ENCODE measurements around the gene BRIP1. TPM values are rescaled to one million over a fixed set of nuclear protein-coding genes. Genes with fewer than 3 reads are reported as not detected.
"Not testable (repeated sequence)": the region's sequence is repeated elsewhere in the genome, so short reads cannot be mapped to it uniquely, and the experiment has no call there.

BRIP1 gene
- total RNA-seq, 1 donor from 2014 or later = 6.4 TPM

- no peak overlapping the region for H2AFZ ChIP-seq (ENCODE audit: low read depth, low read length)
- H4K20me1 ChIP-seq (ENCODE audit: insufficient read depth, low read length) = no peaks in the 10 kb centered on the region
- no peak overlapping the region for H3K27ac ChIP-seq (ENCODE audit: low read depth, low read length)
- no peaks in the 10 kb centered on the region for H3K27me3 ChIP-seq (ENCODE audit: insufficient read depth, low read length)
- H3K79me2 ChIP-seq (ENCODE audit: insufficient read depth, low read length) = no peaks in the 10 kb centered on the region
- DNase-seq (ENCODE audit: low read depth) (no peak), FAIRE-seq (no peak)
- H3K36me3 ChIP-seq (ENCODE audit: insufficient read depth, low read length) = peaks cover 4% of the 10 kb centered on the region
- H3K4me3 Mint-ChIP-seq (ENCODE audit: unreplicated experiment) = no peak overlapping the region
- H3K27ac Mint-ChIP-seq (ENCODE audit: unreplicated experiment) = no peak overlapping the region
- no peaks in the 10 kb centered on the region for H3K36me3 Mint-ChIP-seq (ENCODE audit: low read depth, unreplicated experiment)
- H3K4me1 Mint-ChIP-seq (ENCODE audit: low read depth, unreplicated experiment) = no peaks in the 10 kb centered on the region
- no peak for TF ChIP-seq EZH2 (IDR thresholded peaks at IDR 0.05; ENCODE audit: insufficient read depth, low read length)
- no peak for TF ChIP-seq CTCF (IDR thresholded peaks at IDR 0.05; ENCODE audit: insufficient read depth, low read depth, low read length)
- no peak overlapping the region for H3K4me2 ChIP-seq (ENCODE audit: low read length)
- H3K9me3 ChIP-seq (ENCODE audit: insufficient read depth, low read depth, low read length) = no peaks in the 10 kb centered on the region
- H3K9me3 Mint-ChIP-seq (ENCODE audit: unreplicated experiment) = peaks cover 4% of the 10 kb centered on the region
- no peaks in the 10 kb centered on the region for H3K4me1 ChIP-seq (ENCODE audit: insufficient read depth, low read length)
- no peak overlapping the region for H3K9ac ChIP-seq (ENCODE audit: low read length)
- no peak overlapping the region for H3K4me3 ChIP-seq (ENCODE audit: insufficient read depth, low read depth, low read length)
- H3K27me3 Mint-ChIP-seq (ENCODE audit: low read depth, unreplicated experiment) = no peaks in the 10 kb centered on the region
These were observed 185.0 kb downstream of the BRIP1 start for GRCh38 chr17:61678339-61678738.

GRCh38 chr17:61677150-61677811, 186.0 kb downstream of the BRIP1 start:
- not testable (repeated sequence) for H3K27ac Mint-ChIP-seq (ENCODE audit: unreplicated experiment); H3K4me1 Mint-ChIP-seq (ENCODE audit: low read depth, unreplicated experiment); H2AFZ ChIP-seq (ENCODE audit: low read depth, low read length)

GRCh38 chr17:61676522-61676921, 186.8 kb downstream of the BRIP1 start:
- not testable (repeated sequence) for H3K27me3 ChIP-seq (ENCODE audit: insufficient read depth, low read length); H3K4me2 ChIP-seq (ENCODE audit: low read length); H3K79me2 ChIP-seq (ENCODE audit: insufficient read depth, low read length); H3K4me3 Mint-ChIP-seq (ENCODE audit: unreplicated experiment); H3K27ac ChIP-seq (ENCODE audit: low read depth, low read length); H2AFZ ChIP-seq (ENCODE audit: low read depth, low read length); H3K27ac Mint-ChIP-seq (ENCODE audit: unreplicated experiment); FAIRE-seq; H3K4me1 ChIP-seq (ENCODE audit: insufficient read depth, low read length); H4K20me1 ChIP-seq (ENCODE audit: insufficient read depth, low read length); H3K36me3 ChIP-seq (ENCODE audit: insufficient read depth, low read length); H3K9me3 ChIP-seq (ENCODE audit: insufficient read depth, low read depth, low read length); H3K9me3 Mint-ChIP-seq (ENCODE audit: unreplicated experiment); H3K4me1 Mint-ChIP-seq (ENCODE audit: low read depth, unreplicated experiment); H3K27me3 Mint-ChIP-seq (ENCODE audit: low read depth, unreplicated experiment); H3K36me3 Mint-ChIP-seq (ENCODE audit: low read depth, unreplicated experiment); H3K4me3 ChIP-seq (ENCODE audit: insufficient read depth, low read depth, low read length); DNase-seq (ENCODE audit: low read depth); H3K9ac ChIP-seq (ENCODE audit: low read length)

More at GRCh38 chr17:61677150-61677811, 186.0 kb downstream of the BRIP1 start:
- not testable (repeated sequence) for DNase-seq (ENCODE audit: low read depth); H3K4me3 ChIP-seq (ENCODE audit: insufficient read depth, low read depth, low read length); H3K9me3 Mint-ChIP-seq (ENCODE audit: unreplicated experiment); H3K9me3 ChIP-seq (ENCODE audit: insufficient read depth, low read depth, low read length); H3K4me1 ChIP-seq (ENCODE audit: insufficient read depth, low read length); H3K27me3 Mint-ChIP-seq (ENCODE audit: low read depth, unreplicated experiment); H3K4me2 ChIP-seq (ENCODE audit: low read length); H3K4me3 Mint-ChIP-seq (ENCODE audit: unreplicated experiment); H3K27me3 ChIP-seq (ENCODE audit: insufficient read depth, low read length); H3K36me3 Mint-ChIP-seq (ENCODE audit: low read depth, unreplicated experiment); H3K9ac ChIP-seq (ENCODE audit: low read length); H3K36me3 ChIP-seq (ENCODE audit: insufficient read depth, low read length); FAIRE-seq; H4K20me1 ChIP-seq (ENCODE audit: insufficient read depth, low read length); H3K79me2 ChIP-seq (ENCODE audit: insufficient read depth, low read length); H3K27ac ChIP-seq (ENCODE audit: low read depth, low read length)

- not testable (repeated sequence) for H3K9me3 ChIP-seq (ENCODE audit: insufficient read depth, low read depth, low read length); H3K4me1 ChIP-seq (ENCODE audit: insufficient read depth, low read length); H3K4me3 ChIP-seq (ENCODE audit: insufficient read depth, low read depth, low read length); H3K4me3 Mint-ChIP-seq (ENCODE audit: unreplicated experiment); FAIRE-seq; H2AFZ ChIP-seq (ENCODE audit: low read depth, low read length); H3K9ac ChIP-seq (ENCODE audit: low read length); H3K27ac ChIP-seq (ENCODE audit: low read depth, low read length); H3K4me1 Mint-ChIP-seq (ENCODE audit: low read depth, unreplicated experiment); DNase-seq (ENCODE audit: low read depth); H3K79me2 ChIP-seq (ENCODE audit: insufficient read depth, low read length); H3K9me3 Mint-ChIP-seq (ENCODE audit: unreplicated experiment); H4K20me1 ChIP-seq (ENCODE audit: insufficient read depth, low read length); H3K36me3 ChIP-seq (ENCODE audit: insufficient read depth, low read length); H3K4me2 ChIP-seq (ENCODE audit: low read length); H3K36me3 Mint-ChIP-seq (ENCODE audit: low read depth, unreplicated experiment); H3K27ac Mint-ChIP-seq (ENCODE audit: unreplicated experiment); H3K27me3 Mint-ChIP-seq (ENCODE audit: low read depth, unreplicated experiment); H3K27me3 ChIP-seq (ENCODE audit: insufficient read depth, low read length)
These were observed 188.7 kb downstream of the BRIP1 start for GRCh38 chr17:61674609-61675008.

- H3K9me3 Mint-ChIP-seq (ENCODE audit: unreplicated experiment); H3K27ac ChIP-seq (ENCODE audit: low read depth, low read length): not testable (repeated sequence)
These were observed 190.1 kb downstream of the BRIP1 start for GRCh38 chr17:61673019-61673897.

More at GRCh38 chr17:61673019-61673897, 190.1 kb downstream of the BRIP1 start:
- H3K27me3 Mint-ChIP-seq (ENCODE audit: low read depth, unreplicated experiment); H3K36me3 Mint-ChIP-seq (ENCODE audit: low read depth, unreplicated experiment); H3K9me3 ChIP-seq (ENCODE audit: insufficient read depth, low read depth, low read length); H3K4me1 ChIP-seq (ENCODE audit: insufficient read depth, low read length); H3K27me3 ChIP-seq (ENCODE audit: insufficient read depth, low read length); H2AFZ ChIP-seq (ENCODE audit: low read depth, low read length); H3K4me1 Mint-ChIP-seq (ENCODE audit: low read depth, unreplicated experiment); H3K4me2 ChIP-seq (ENCODE audit: low read length); H3K4me3 ChIP-seq (ENCODE audit: insufficient read depth, low read depth, low read length); H3K79me2 ChIP-seq (ENCODE audit: insufficient read depth, low read length); H3K4me3 Mint-ChIP-seq (ENCODE audit: unreplicated experiment); H3K36me3 ChIP-seq (ENCODE audit: insufficient read depth, low read length); H3K9ac ChIP-seq (ENCODE audit: low read length); H4K20me1 ChIP-seq (ENCODE audit: insufficient read depth, low read length); FAIRE-seq; H3K27ac Mint-ChIP-seq (ENCODE audit: unreplicated experiment); DNase-seq (ENCODE audit: low read depth): not testable (repeated sequence)
